NCI-H2171 (cell line): ENCODE measurements around the gene PIK3CB.
A peak's percentile ranks its signal among the peaks of the same experiment; 100 is the strongest.
"Not testable (repeated sequence)": the region's sequence is repeated elsewhere in the genome, so short reads cannot be mapped to it uniquely, and the experiment has no call there.

Source experiments
- DNase-seq: peaks from one replicate; lab custom pipeline; 2025; lab: John Stamatoyannopoulos, UW

Gene PIK3CB

GRCh38 chr3:138803006-138803653 is 31.6 kb downstream of the PIK3CB start:
- DNase-seq, result no peak

GRCh38 chr3:138802223-138802622 is 32.5 kb downstream of the PIK3CB start:
- DNase-seq, result not testable (repeated sequence)

GRCh38 chr3:138801792-138802191 is 32.9 kb downstream of the PIK3CB start:
- DNase-seq, result no peak

- no peak for DNase-seq
Measured at GRCh38 chr3:138800248-138800647, 34.5 kb downstream of the PIK3CB start.

GRCh38 chr3:138799822-138800221 is 34.9 kb downstream of the PIK3CB start:
- no peak for DNase-seq

- DNase-seq, result no peak
Measured at GRCh38 chr3:138797508-138798038, 37.2 kb downstream of the PIK3CB start.

GRCh38 chr3:138796761-138797160 is 38.0 kb downstream of the PIK3CB start:
- DNase-seq, result no peak

- no peak for DNase-seq
Measured at GRCh38 chr3:138786788-138787271, 47.9 kb downstream of the PIK3CB start.

- DNase-seq, result no peak
Measured at GRCh38 chr3:138785951-138786350, 48.8 kb downstream of the PIK3CB start.

GRCh38 chr3:138785362-138785857 is 49.3 kb downstream of the PIK3CB start:
- not testable (repeated sequence) for DNase-seq

GRCh38 chr3:138782755-138783154 is 52.0 kb downstream of the PIK3CB start:
- DNase-seq, result no peak

- peak; percentile 16 for DNase-seq
Measured at GRCh38 chr3:138781012-138781470, 53.7 kb downstream of the PIK3CB start.

- no peak for DNase-seq
Measured at GRCh38 chr3:138778643-138779042, 56.1 kb downstream of the PIK3CB start.

- no peak for DNase-seq
Measured at GRCh38 chr3:138776961-138777360, 57.8 kb downstream of the PIK3CB start.

GRCh38 chr3:138775254-138775595 is 59.5 kb downstream of the PIK3CB start:
- DNase-seq, result no peak

GRCh38 chr3:138774529-138775253 is 60.0 kb downstream of the PIK3CB start:
- DNase-seq, result peak; percentile 93

GRCh38 chr3:138771585-138771984 is 63.1 kb downstream of the PIK3CB start:
- DNase-seq, result no peak

GRCh38 chr3:138769616-138770015 is 65.1 kb downstream of the PIK3CB start:
- DNase-seq, result no peak

GRCh38 chr3:138768946-138769345 is 65.8 kb downstream of the PIK3CB start:
- DNase-seq, result no peak

GRCh38 chr3:138768125-138768524 is 66.6 kb downstream of the PIK3CB start:
- no peak for DNase-seq

GRCh38 chr3:138767498-138768104 is 67.1 kb downstream of the PIK3CB start:
- no peak for DNase-seq

- no peak for DNase-seq
Measured at GRCh38 chr3:138761002-138761401, 73.7 kb downstream of the PIK3CB start.

- DNase-seq, result peak; percentile 69
Measured at GRCh38 chr3:138748190-138748589, 86.5 kb downstream of the PIK3CB start.
